Body of pancreas (tissue), 4 donors: ENCODE data around the gene ATP2B2.

Experiments
- CTCF ChIP-seq, 7 experiments: fragments of 450-650 bp in 4 of 7; fragments of 200-600 bp in 3 of 7; sonication (generic) in 3 of 7; IDR thresholded peaks; one replicate each; pipeline ENCODE4 v1.5.1; 2016 to 2019; ENCODE audit warnings: antibody characterized with exemption in 7 of 7
- POLR2A ChIP-seq, 3 donors: fragments of 450-650 bp; IDR thresholded peaks; one replicate each; pipeline ENCODE4 v1.6.1; 2016; ENCODE audit warnings: antibody characterized with exemption in 3 of 3, mild to moderate bottlenecking in 2 of 3

DNA sequence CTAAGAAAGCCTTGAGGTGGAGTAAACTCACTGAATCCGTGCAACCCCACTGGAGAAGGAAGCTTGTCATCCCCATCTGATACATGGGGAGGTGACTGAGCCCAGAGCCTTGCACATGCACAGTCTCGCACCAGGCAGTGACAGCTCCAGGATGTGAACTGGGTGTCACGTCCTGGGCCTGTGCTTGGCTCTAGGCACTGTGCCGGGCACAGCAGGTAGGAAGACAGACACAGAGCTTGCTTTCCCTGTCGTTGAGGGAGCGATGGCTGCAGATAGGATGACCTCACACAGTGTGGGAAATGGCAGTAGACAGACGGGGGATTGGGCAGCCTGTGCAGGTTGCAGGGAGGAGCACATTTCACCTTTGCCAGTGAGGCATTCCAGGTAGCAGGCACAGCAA is 12.2 kb upstream of the ATP2B2 start:
- no peak for TF ChIP-seq CTCF (IDR thresholded peaks at IDR 0.05)
- TF ChIP-seq POLR2A (IDR thresholded peaks at IDR 0.05), result no peak
